Subcutaneous adipose tissue (tissue), 4 donors: ENCODE results near the gene ACOXL. TPM values are rescaled to one million over a fixed set of nuclear protein-coding genes. Genes with fewer than 3 reads are reported as not detected.

Experiments
- CTCF ChIP-seq: fragments of 450-650 bp; IDR thresholded peaks from one replicate; pipeline ENCODE4 v1.5.1; 2016; ENCODE audit warnings: low read depth, mild to moderate bottlenecking, control low read depth, antibody characterized with exemption, moderate library complexity
- total RNA-seq, 4 donors: library from RNA; depleted of rRNA; stranded (reverse); fragments of >200 nt; gene quantifications; one replicate each; pipeline ENCODE4 v1.1.0, GENCODE V29; 2016

Gene ACOXL
- total RNA-seq, 4 donors from 2014 or later, result not detected

- TF ChIP-seq CTCF, result no peak
These were observed 104.3 kb downstream of the ACOXL start for GRCh38 chr2:110836671-110837070.

GRCh38 chr2:110837446-110838409 lies 105.4 kb downstream of the ACOXL start:
- TF ChIP-seq CTCF, result no peak

- TF ChIP-seq CTCF, result no peak
These were observed 106.4 kb downstream of the ACOXL start for GRCh38 chr2:110838657-110839384.

- TF ChIP-seq CTCF, result no peak
These were observed 108.1 kb downstream of the ACOXL start for GRCh38 chr2:110840508-110840907.

- TF ChIP-seq CTCF, result no peak
These were observed 109.7 kb downstream of the ACOXL start for GRCh38 chr2:110842048-110842447.

- TF ChIP-seq CTCF, result no peak
These were observed 111.1 kb downstream of the ACOXL start for GRCh38 chr2:110843496-110843895.

- TF ChIP-seq CTCF, result no peak
These were observed 111.7 kb downstream of the ACOXL start for GRCh38 chr2:110843959-110844510.
